Measurements from ENCODE around the gene TMCO4.

TMCO4 gene

GRCh38 chr1:19774180-19774785 is 25.4 kb downstream of the TMCO4 start:
- DNase-seq, result no peak

- no peak for DNase-seq
Observed at GRCh38 chr1:19773485-19773884, 26.2 kb downstream of the TMCO4 start.

GRCh38 chr1:19772053-19772452 is 27.7 kb downstream of the TMCO4 start:
- no peak for DNase-seq

- DNase-seq, result no peak
Observed at GRCh38 chr1:19771350-19771749, 28.4 kb downstream of the TMCO4 start.

- DNase-seq, result no peak
Observed at GRCh38 chr1:19770436-19771190, 29.1 kb downstream of the TMCO4 start.

GRCh38 chr1:19769211-19769932 is 30.3 kb downstream of the TMCO4 start:
- DNase-seq, result no peak

GRCh38 chr1:19768353-19769210 is 31.1 kb downstream of the TMCO4 start:
- DNase-seq, result no peak

GRCh38 chr1:19765623-19766022 is 34.1 kb downstream of the TMCO4 start:
- DNase-seq, result no peak

GRCh38 chr1:19764848-19765247 is 34.9 kb downstream of the TMCO4 start:
- DNase-seq, result no peak

- DNase-seq, result no peak
Observed at GRCh38 chr1:19762175-19762779, 37.4 kb downstream of the TMCO4 start.

- no peak for DNase-seq
Observed at GRCh38 chr1:19759740-19760089, 40.0 kb downstream of the TMCO4 start.

- no peak for DNase-seq
Observed at GRCh38 chr1:19758227-19758830, 41.4 kb downstream of the TMCO4 start.

GRCh38 chr1:19757641-19758040 is 42.1 kb downstream of the TMCO4 start:
- DNase-seq, result no peak

GRCh38 chr1:19756480-19756879 is 43.2 kb downstream of the TMCO4 start:
- DNase-seq, result no peak

GRCh38 chr1:19754482-19754881 is 45.2 kb downstream of the TMCO4 start:
- peak; percentile 1 for DNase-seq

- DNase-seq, result no peak
Observed at GRCh38 chr1:19752083-19752696, 47.5 kb downstream of the TMCO4 start.

- no peak for DNase-seq
Observed at GRCh38 chr1:19750882-19751276, 48.8 kb downstream of the TMCO4 start.

GRCh38 chr1:19750101-19750881 is 49.4 kb downstream of the TMCO4 start:
- DNase-seq, result no peak

GRCh38 chr1:19749685-19750084 is 50.0 kb downstream of the TMCO4 start:
- DNase-seq, result no peak

- no peak for DNase-seq
Observed at GRCh38 chr1:19747761-19748160, 52.0 kb downstream of the TMCO4 start.

- no peak for DNase-seq
Observed at GRCh38 chr1:19744886-19745285, 54.8 kb downstream of the TMCO4 start.
